Subcutaneous adipose tissue (tissue), 4 donors: ENCODE measurements around the gene KRTAP5-3. TPM values are rescaled to one million over a fixed set of nuclear protein-coding genes. Genes with fewer than 3 reads are reported as not detected.

Source experiments
- CTCF ChIP-seq: fragments of 450-650 bp; IDR thresholded peaks from one replicate; pipeline ENCODE4 v1.5.1; 2016; ENCODE audit warnings: low read depth, mild to moderate bottlenecking, control low read depth, antibody characterized with exemption, moderate library complexity
- total RNA-seq, 4 donors: library from RNA; depleted of rRNA; stranded (reverse); fragments of >200 nt; gene quantifications; one replicate each; pipeline ENCODE4 v1.1.0, GENCODE V29; 2016

KRTAP5-3 gene
- total RNA-seq, 4 donors from 2014 or later = not detected

GRCh38 chr11:1647901-1648652 lies 39.8 kb upstream of the KRTAP5-3 start:
- no peak for TF ChIP-seq CTCF

GRCh38 chr11:1645357-1645821 lies 37.1 kb upstream of the KRTAP5-3 start:
- no peak for TF ChIP-seq CTCF

GRCh38 chr11:1644601-1645356 lies 36.5 kb upstream of the KRTAP5-3 start:
- no peak for TF ChIP-seq CTCF

GRCh38 chr11:1643146-1643690 lies 35.0 kb upstream of the KRTAP5-3 start:
- no peak for TF ChIP-seq CTCF

GRCh38 chr11:1642288-1643145 lies 34.3 kb upstream of the KRTAP5-3 start:
- TF ChIP-seq CTCF = no peak

- no peak for TF ChIP-seq CTCF
Observed at GRCh38 chr11:1641096-1641495, 32.8 kb upstream of the KRTAP5-3 start.
